ENCODE measurements around the gene MED20.

Gene MED20

GRCh38 chr6:41922154-41922553, 1.2 kb upstream of the MED20 start:
- Histone ChIP-seq H3K79me2 (ENCODE audit: control insufficient read depth, insufficient read depth, low read length) (peaks cover 52% of the 10 kb centered on the region), H3K4me3 (ENCODE audit: low read length) (peak overlapping the region; percentile 99), H3K4me1 (ENCODE audit: control insufficient read depth, low read depth, low read length) (peaks cover 5% of the 10 kb centered on the region), H2BK5ac (ENCODE audit: low read length) (no peak overlapping the region), H3K79me1 (ENCODE audit: low read length) (peaks cover 25% of the 10 kb centered on the region), H3K27ac (ENCODE audit: low read depth, low read length) (no peak overlapping the region), H3K23ac (ENCODE audit: low read length) (no peak overlapping the region), H4K8ac (ENCODE audit: low read depth, low read length) (no peak overlapping the region), H3K56ac (ENCODE audit: low read length) (peak overlapping the region; percentile 100), H2AK5ac (ENCODE audit: low read length) (peak overlapping the region; percentile 82), H4K5ac (ENCODE audit: low read length) (no peak overlapping the region), H3K18ac (ENCODE audit: low read length) (no peak overlapping the region), H3K27me3 (ENCODE audit: insufficient read depth, low read length, poor library complexity) (peaks cover 2% of the 10 kb centered on the region), H3K9ac (ENCODE audit: low read length) (peak overlapping the region; percentile 100), H3K4ac (ENCODE audit: low read depth, low read length) (no peak overlapping the region), H3K4me2 (ENCODE audit: low read length) (peak overlapping the region; percentile 98), H2BK15ac (replicated peaks; ENCODE audit: low read depth) (no peak overlapping the region), H3K36me3 (ENCODE audit: control insufficient read depth, insufficient read depth, low read length) (peaks cover 5% of the 10 kb centered on the region), H2BK120ac (ENCODE audit: low read depth, low read length) (no peak overlapping the region)
- WGBS (ENCODE audit: extremely low coverage, insufficient coverage, low lambda C conversion rate), result no CpG with 5 or more reads among the region's 7 CpGs
- no peak for DNase-seq

- H3K79me1 ChIP-seq (ENCODE audit: low read length), result peaks cover 23% of the 10 kb centered on the region
- H3K18ac ChIP-seq (ENCODE audit: low read length), result peak overlapping the region; percentile 65
- peak overlapping the region; percentile 100 for H3K56ac ChIP-seq (ENCODE audit: low read length)
- H3K9ac ChIP-seq (ENCODE audit: low read length), result peak overlapping the region; percentile 100
- peak overlapping the region; percentile 99 for H3K4me3 ChIP-seq (ENCODE audit: low read length)
- H2AK5ac ChIP-seq (ENCODE audit: low read length), result peak overlapping the region; percentile 82
- H4K5ac ChIP-seq (ENCODE audit: low read length), result no peak overlapping the region
- no peak overlapping the region for H3K23ac ChIP-seq (ENCODE audit: low read length)
- peak overlapping the region; percentile 98 for H3K4me2 ChIP-seq (ENCODE audit: low read length)
- no peak overlapping the region for H2BK15ac ChIP-seq (replicated peaks; ENCODE audit: low read depth)
- H4K8ac ChIP-seq (ENCODE audit: low read depth, low read length), result peak overlapping the region; percentile 90
- peaks cover 3% of the 10 kb centered on the region for H3K36me3 ChIP-seq (ENCODE audit: control insufficient read depth, insufficient read depth, low read length)
- H2BK120ac ChIP-seq (ENCODE audit: low read depth, low read length), result no peak overlapping the region
- peaks cover 50% of the 10 kb centered on the region for H3K79me2 ChIP-seq (ENCODE audit: control insufficient read depth, insufficient read depth, low read length)
- peaks cover 2% of the 10 kb centered on the region for H3K27me3 ChIP-seq (ENCODE audit: insufficient read depth, low read length, poor library complexity)
- no CpG with 5 or more reads among the region's 20 CpGs for WGBS (ENCODE audit: extremely low coverage, insufficient coverage, low lambda C conversion rate)
- H3K4ac ChIP-seq (ENCODE audit: low read depth, low read length), result peak overlapping the region; percentile 95
- H2BK5ac ChIP-seq (ENCODE audit: low read length), result peak overlapping the region; percentile 45
- H3K27ac ChIP-seq (ENCODE audit: low read depth, low read length), result peak overlapping the region; percentile 8
- peaks cover 5% of the 10 kb centered on the region for H3K4me1 ChIP-seq (ENCODE audit: control insufficient read depth, low read depth, low read length)
- DNase-seq, result no peak
Measured at GRCh38 chr6:41921712-41921998, 716 bp upstream of the MED20 start.

GRCh38 chr6:41917528-41917927, 3.4 kb downstream of the MED20 start:
- H3K79me2 ChIP-seq (ENCODE audit: control insufficient read depth, insufficient read depth, low read length), result peaks cover 21% of the 10 kb centered on the region
- peak; percentile 85 for DNase-seq
- H3K23ac ChIP-seq (ENCODE audit: low read length), result no peak overlapping the region
- peaks cover 5% of the 10 kb centered on the region for H3K4me1 ChIP-seq (ENCODE audit: control insufficient read depth, low read depth, low read length)
- no peak overlapping the region for H4K5ac ChIP-seq (ENCODE audit: low read length)
- H3K4ac ChIP-seq (ENCODE audit: low read depth, low read length), result no peak overlapping the region
- peaks cover 18% of the 10 kb centered on the region for H3K79me1 ChIP-seq (ENCODE audit: low read length)
- no peak overlapping the region for H3K4me2 ChIP-seq (ENCODE audit: low read length)
- H2BK120ac ChIP-seq (ENCODE audit: low read depth, low read length), result no peak overlapping the region
- H3K4me3 ChIP-seq (ENCODE audit: low read length), result no peak overlapping the region
- no peak overlapping the region for H4K8ac ChIP-seq (ENCODE audit: low read depth, low read length)
- H3K27ac ChIP-seq (ENCODE audit: low read depth, low read length), result no peak overlapping the region
- H3K56ac ChIP-seq (ENCODE audit: low read length), result no peak overlapping the region
- no peak overlapping the region for H3K18ac ChIP-seq (ENCODE audit: low read length)
- WGBS (ENCODE audit: extremely low coverage, insufficient coverage, low lambda C conversion rate), result no CpG with 5 or more reads among the region's 4 CpGs
- H2AK5ac ChIP-seq (ENCODE audit: low read length), result no peak overlapping the region
- H2BK15ac ChIP-seq (replicated peaks; ENCODE audit: low read depth), result no peak overlapping the region
- H3K36me3 ChIP-seq (ENCODE audit: control insufficient read depth, insufficient read depth, low read length), result peaks cover 2% of the 10 kb centered on the region
- H3K27me3 ChIP-seq (ENCODE audit: insufficient read depth, low read length, poor library complexity), result peaks cover 2% of the 10 kb centered on the region
- H3K9ac ChIP-seq (ENCODE audit: low read length), result no peak overlapping the region
- no peak overlapping the region for H2BK5ac ChIP-seq (ENCODE audit: low read length)

GRCh38 chr6:41914869-41915530, 5.9 kb downstream of the MED20 start:
- Histone ChIP-seq H3K18ac (ENCODE audit: low read length) (no peak overlapping the region), H3K23ac (ENCODE audit: low read length) (no peak overlapping the region), H3K4me3 (ENCODE audit: low read length) (no peak overlapping the region), H2BK5ac (ENCODE audit: low read length) (no peak overlapping the region), H4K8ac (ENCODE audit: low read depth, low read length) (no peak overlapping the region), H2BK15ac (replicated peaks; ENCODE audit: low read depth) (no peak overlapping the region), H3K27ac (ENCODE audit: low read depth, low read length) (no peak overlapping the region), H2BK120ac (ENCODE audit: low read depth, low read length) (no peak overlapping the region), H3K56ac (ENCODE audit: low read length) (no peak overlapping the region), H3K36me3 (ENCODE audit: control insufficient read depth, insufficient read depth, low read length) (peaks cover 2% of the 10 kb centered on the region), H2AK5ac (ENCODE audit: low read length) (no peak overlapping the region), H4K5ac (ENCODE audit: low read length) (no peak overlapping the region), H3K4ac (ENCODE audit: low read depth, low read length) (no peak overlapping the region), H3K4me1 (ENCODE audit: control insufficient read depth, low read depth, low read length) (peaks cover 3% of the 10 kb centered on the region), H3K79me2 (ENCODE audit: control insufficient read depth, insufficient read depth, low read length) (peaks cover 5% of the 10 kb centered on the region), H3K9ac (ENCODE audit: low read length) (no peak overlapping the region), H3K4me2 (ENCODE audit: low read length) (no peak overlapping the region), H3K27me3 (ENCODE audit: insufficient read depth, low read length, poor library complexity) (no peaks in the 10 kb centered on the region), H3K79me1 (ENCODE audit: low read length) (peaks cover 13% of the 10 kb centered on the region)
- DNase-seq, result no peak
- no CpG with 5 or more reads among the region's 4 CpGs for WGBS (ENCODE audit: extremely low coverage, insufficient coverage, low lambda C conversion rate)

- no peaks in the 10 kb centered on the region for H3K27me3 ChIP-seq (ENCODE audit: insufficient read depth, low read length, poor library complexity)
- no peak overlapping the region for H3K4me3 ChIP-seq (ENCODE audit: low read length)
- no peaks in the 10 kb centered on the region for H3K79me2 ChIP-seq (ENCODE audit: control insufficient read depth, insufficient read depth, low read length)
- H4K8ac ChIP-seq (ENCODE audit: low read depth, low read length), result no peak overlapping the region
- no peak overlapping the region for H3K9ac ChIP-seq (ENCODE audit: low read length)
- no peak overlapping the region for H2AK5ac ChIP-seq (ENCODE audit: low read length)
- no peak overlapping the region for H3K4me2 ChIP-seq (ENCODE audit: low read length)
- peaks cover 2% of the 10 kb centered on the region for H3K36me3 ChIP-seq (ENCODE audit: control insufficient read depth, insufficient read depth, low read length)
- H3K18ac ChIP-seq (ENCODE audit: low read length), result no peak overlapping the region
- no peak for DNase-seq
- H3K56ac ChIP-seq (ENCODE audit: low read length), result no peak overlapping the region
- no peak overlapping the region for H4K5ac ChIP-seq (ENCODE audit: low read length)
- no peak overlapping the region for H3K27ac ChIP-seq (ENCODE audit: low read depth, low read length)
- no peak overlapping the region for H2BK15ac ChIP-seq (replicated peaks; ENCODE audit: low read depth)
- no peak overlapping the region for H2BK5ac ChIP-seq (ENCODE audit: low read length)
- peaks cover 7% of the 10 kb centered on the region for H3K79me1 ChIP-seq (ENCODE audit: low read length)
- no peak overlapping the region for H3K4ac ChIP-seq (ENCODE audit: low read depth, low read length)
- no peaks in the 10 kb centered on the region for H3K4me1 ChIP-seq (ENCODE audit: control insufficient read depth, low read depth, low read length)
- no peak overlapping the region for H3K23ac ChIP-seq (ENCODE audit: low read length)
- no peak overlapping the region for H2BK120ac ChIP-seq (ENCODE audit: low read depth, low read length)
- no CpG with 5 or more reads among the region's 2 CpGs for WGBS (ENCODE audit: extremely low coverage, insufficient coverage, low lambda C conversion rate)
Measured at GRCh38 chr6:41914343-41914742, 6.6 kb downstream of the MED20 start.

GRCh38 chr6:41909727-41910126, 11.2 kb downstream of the MED20 start:
- Histone ChIP-seq H4K5ac (ENCODE audit: low read length) (no peak overlapping the region), H3K18ac (ENCODE audit: low read length) (no peak overlapping the region), H3K9ac (ENCODE audit: low read length) (no peak overlapping the region), H3K36me3 (ENCODE audit: control insufficient read depth, insufficient read depth, low read length) (peaks cover 6% of the 10 kb centered on the region), H3K27ac (ENCODE audit: low read depth, low read length) (no peak overlapping the region), H2BK5ac (ENCODE audit: low read length) (no peak overlapping the region), H3K27me3 (ENCODE audit: insufficient read depth, low read length, poor library complexity) (no peaks in the 10 kb centered on the region), H2BK120ac (ENCODE audit: low read depth, low read length) (no peak overlapping the region), H3K4me1 (ENCODE audit: control insufficient read depth, low read depth, low read length) (no peaks in the 10 kb centered on the region), H3K56ac (ENCODE audit: low read length) (no peak overlapping the region), H3K4me3 (ENCODE audit: low read length) (no peak overlapping the region), H3K79me1 (ENCODE audit: low read length) (peaks cover 7% of the 10 kb centered on the region), H4K8ac (ENCODE audit: low read depth, low read length) (no peak overlapping the region), H3K4ac (ENCODE audit: low read depth, low read length) (no peak overlapping the region), H3K79me2 (ENCODE audit: control insufficient read depth, insufficient read depth, low read length) (no peaks in the 10 kb centered on the region), H2AK5ac (ENCODE audit: low read length) (no peak overlapping the region), H2BK15ac (replicated peaks; ENCODE audit: low read depth) (no peak overlapping the region), H3K23ac (ENCODE audit: low read length) (no peak overlapping the region), H3K4me2 (ENCODE audit: low read length) (no peak overlapping the region)
- DNase-seq, result no peak
- WGBS (ENCODE audit: extremely low coverage, insufficient coverage, low lambda C conversion rate), result no CpG with 5 or more reads among the region's 1 CpG
